Measurements from ENCODE around the gene TBC1D22A.

GRCh38 chr22:46867106-46867505, 104.7 kb downstream of the TBC1D22A start:
- TF ChIP-seq, protein P1, sequence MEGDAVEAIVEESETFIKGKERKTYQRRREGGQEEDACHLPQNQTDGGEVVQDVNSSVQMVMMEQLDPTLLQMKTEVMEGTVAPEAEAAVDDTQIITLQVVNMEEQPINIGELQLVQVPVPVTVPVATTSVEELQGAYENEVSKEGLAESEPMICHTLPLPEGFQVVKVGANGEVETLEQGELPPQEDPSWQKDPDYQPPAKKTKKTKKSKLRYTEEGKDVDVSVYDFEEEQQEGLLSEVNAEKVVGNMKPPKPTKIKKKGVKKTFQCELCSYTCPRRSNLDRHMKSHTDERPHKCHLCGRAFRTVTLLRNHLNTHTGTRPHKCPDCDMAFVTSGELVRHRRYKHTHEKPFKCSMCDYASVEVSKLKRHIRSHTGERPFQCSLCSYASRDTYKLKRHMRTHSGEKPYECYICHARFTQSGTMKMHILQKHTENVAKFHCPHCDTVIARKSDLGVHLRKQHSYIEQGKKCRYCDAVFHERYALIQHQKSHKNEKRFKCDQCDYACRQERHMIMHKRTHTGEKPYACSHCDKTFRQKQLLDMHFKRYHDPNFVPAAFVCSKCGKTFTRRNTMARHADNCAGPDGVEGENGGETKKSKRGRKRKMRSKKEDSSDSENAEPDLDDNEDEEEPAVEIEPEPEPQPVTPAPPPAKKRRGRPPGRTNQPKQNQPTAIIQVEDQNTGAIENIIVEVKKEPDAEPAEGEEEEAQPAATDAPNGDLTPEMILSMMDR (IDR thresholded peaks at IDR 0.05; ENCODE audit: low read length): no peak
- TF ChIP-seq EZH2 (optimal IDR thresholded peaks at IDR 0.05; ENCODE audit: low read depth, low read length): no peak
